CD14-positive monocyte (primary cell): Measurements from ENCODE around the gene ALDH2. TPM values are rescaled to one million over a fixed set of nuclear protein-coding genes. Genes with fewer than 3 reads are reported as not detected.

Experiments used
- DNase-seq, 3 donors: peaks; one replicate each; pipeline ENCODE4 v3.0.0-alpha.2; 2011 to 2022
- H2AFZ ChIP-seq: 2 replicates; pipeline ENCODE4 v1.6.0; 2012; ENCODE audit warnings: mild to moderate bottlenecking, low read depth, low read length, inconsistent platforms; ENCODE audit not compliant: insufficient read depth, poor library complexity, severe bottlenecking
- H3K27ac ChIP-seq, 2 donors: 1 replicate in 1 of 2; 2 replicates in 1 of 2; pipeline ENCODE4 v1.5.1; 2012 to 2013; ENCODE audit warnings: low read length in 2 of 2, control low read depth in 1 of 2, inconsistent platforms in 1 of 2, low read depth in 1 of 2, mild to moderate bottlenecking in 1 of 2
- H3K27me3 ChIP-seq, 2 donors: one replicate each; pipeline versions ENCODE4 v1.6.0 to v1.6.1; 2011 to 2013; ENCODE audit warnings: low read length in 2 of 2; ENCODE audit not compliant: control insufficient read depth in 2 of 2, insufficient read depth in 2 of 2
- H3K36me3 ChIP-seq, 2 donors: replicated peaks in 1 of 2; 1 replicate in 1 of 2; 2 replicates in 1 of 2; pipeline versions ENCODE4 v1.5.1 to v1.6.1; 2012 to 2013; ENCODE audit warnings: low read length in 2 of 2, control low read depth in 1 of 2, inconsistent platforms in 1 of 2, mild to moderate bottlenecking in 1 of 2; ENCODE audit not compliant: insufficient read depth in 2 of 2, control insufficient read depth in 1 of 2
- H3K4me1 ChIP-seq, 2 donors: 1 replicate in 1 of 2; 2 replicates in 1 of 2; pipeline versions ENCODE4 v1.5.1 to v1.6.1; 2012 to 2013; ENCODE audit warnings: low read length in 2 of 2, control low read depth in 1 of 2, inconsistent platforms in 1 of 2, mild to moderate bottlenecking in 1 of 2, moderate library complexity in 1 of 2; ENCODE audit not compliant: insufficient read depth in 2 of 2, control insufficient read depth in 1 of 2
- H3K4me2 ChIP-seq: replicated peaks from 2 replicates; pipeline ENCODE3; 2012; ENCODE audit warnings: low read length, moderate library complexity, mild to moderate bottlenecking; ENCODE audit not compliant: poor library complexity, severe bottlenecking; ENCODE audit errors: extremely low read depth
- H3K4me3 ChIP-seq, 3 experiments: fragments of 200-600 bp in 1 of 3; sonication (generic) in 1 of 3; replicated peaks in 1 of 3; 1 replicate in 2 of 3; 2 replicates in 1 of 3; pipeline ENCODE4 v1.5.1; 2011 to 2013; ENCODE audit warnings: low read length in 3 of 3, mild to moderate bottlenecking in 3 of 3, control low read depth in 2 of 3, low read depth in 2 of 3, inconsistent platforms in 1 of 3, moderate library complexity in 1 of 3
- H3K79me2 ChIP-seq: 2 replicates; pipeline ENCODE4 v1.6.0; 2012; ENCODE audit warnings: mild to moderate bottlenecking, control low read depth, inconsistent platforms, low read length, moderate library complexity; ENCODE audit not compliant: insufficient read depth
- H3K9ac ChIP-seq: 2 replicates; pipeline ENCODE4 v1.6.0; 2017; ENCODE audit warnings: low read length, mild to moderate bottlenecking; ENCODE audit not compliant: insufficient read depth, poor library complexity, severe bottlenecking
- H3K9me3 ChIP-seq, 2 donors: replicated peaks in 1 of 2; 1 replicate in 1 of 2; 2 replicates in 1 of 2; pipeline versions ENCODE4 v1.5.1 to v1.6.1; 2012 to 2013; ENCODE audit warnings: low read length in 2 of 2, control low read depth in 1 of 2; ENCODE audit not compliant: control insufficient read depth in 1 of 2, insufficient read depth in 1 of 2
- H4K20me1 ChIP-seq: 2 replicates; pipeline ENCODE4 v1.6.0; 2012; ENCODE audit warnings: mild to moderate bottlenecking, low read length, control low read depth, moderate library complexity; ENCODE audit not compliant: insufficient read depth
- H3K27ac Mint-ChIP-seq, 7 donors: one replicate each; pipeline ENCODE4 v1.8.0; 2020; ENCODE audit warnings: mild to moderate bottlenecking in 7 of 7, mixed read lengths in 7 of 7, moderate library complexity in 6 of 7, inconsistent platforms in 2 of 7
- H3K27me3 Mint-ChIP-seq, 3 donors: one replicate each; pipeline ENCODE4 v1.8.0; 2021 to 2022; ENCODE audit warnings: low read depth in 3 of 3, mild to moderate bottlenecking in 3 of 3, mixed read lengths in 3 of 3, moderate library complexity in 3 of 3, inconsistent platforms in 1 of 3
- H3K36me3 Mint-ChIP-seq, 2 donors: one replicate each; pipeline ENCODE4 v1.8.0; 2020; ENCODE audit warnings: mixed read lengths in 2 of 2, inconsistent platforms in 1 of 2, mild to moderate bottlenecking in 1 of 2
- H3K4me1 Mint-ChIP-seq: one replicate; pipeline ENCODE4 v1.8.0; 2020; ENCODE audit warnings: mild to moderate bottlenecking, mixed read lengths
- H3K4me3 Mint-ChIP-seq, 2 donors: one replicate each; pipeline ENCODE4 v1.8.0; 2020; ENCODE audit warnings: mild to moderate bottlenecking in 2 of 2, mixed read lengths in 2 of 2, moderate library complexity in 1 of 2
- H3K9me3 Mint-ChIP-seq, 7 donors: one replicate each; pipeline ENCODE4 v1.8.0; 2020 to 2022; ENCODE audit warnings: mixed read lengths in 7 of 7, mild to moderate bottlenecking in 6 of 7, moderate library complexity in 6 of 7, inconsistent platforms in 2 of 7
- WGBS: methylation state at CpG from one replicate; pipeline ENCODE4 v1.1.5; 2013; ENCODE audit warnings: missing lambda C conversion rate; ENCODE audit not compliant: insufficient coverage; 5-methylcytosine and 5-hydroxymethylcytosine counted together
- intact Hi-C, 2 donors: fragments of 100-400 bp; cut with micrococcal nuclease; formaldehyde crosslinking; loops; one replicate each; pipeline versions ENCODE4 v1.15.0 to v1.15.1; 2023
- polyA plus RNA-seq, 3 donors: library from polyadenylated mRNA; depleted of rRNA in 1 of 3; unstranded in 2 of 3; stranded (reverse) in 1 of 3; fragments of 300-500 nt in 2 of 3; fragments of >200 nt in 1 of 3; fragmentation: Illumina TruSeq in 2 of 3; gene quantifications; 1 replicate in 2 of 3; 2 replicates in 1 of 3; pipeline ENCODE4 v1.2.3, GENCODE V29; 2012 to 2021
- TF ChIP-seq, protein P1 (sequence below): fragments of 200-600 bp; IDR thresholded peaks from one replicate; pipeline ENCODE4 v1.8.0; 2022; ENCODE audit warnings: antibody characterized with exemption, mild to moderate bottlenecking

Gene ALDH2
- polyA plus RNA-seq, 3 donors, result 272 to 404 (median 384) TPM

DNA sequence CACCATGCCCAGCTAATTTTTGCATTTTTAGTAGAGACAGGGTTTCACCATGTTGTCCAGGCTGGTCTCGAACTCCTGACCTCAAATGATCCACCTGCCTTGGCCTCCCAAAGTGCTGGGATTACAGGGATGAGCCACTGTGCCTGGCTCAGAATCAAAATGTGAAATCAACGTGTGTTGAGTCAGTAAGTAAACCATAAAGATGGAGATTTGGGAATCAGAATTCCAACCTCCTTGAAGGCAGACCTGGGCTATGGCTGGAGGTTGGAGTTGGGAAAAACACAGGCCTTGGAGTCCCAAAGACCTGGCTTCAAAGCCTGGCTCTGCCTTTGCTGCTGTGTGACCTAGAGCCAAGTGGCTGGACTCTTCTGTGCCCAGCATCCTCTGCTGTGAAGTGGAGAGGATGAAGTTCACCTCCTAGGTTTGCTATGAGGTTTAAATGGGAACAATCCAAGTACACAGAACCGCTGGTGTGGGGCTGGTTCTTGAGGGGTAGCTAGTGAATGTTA, 10.2 kb downstream of the ALDH2 start:
- intact Hi-C loops, result loop anchor here in 1 of 2 donors (5.0 kb wide), 1 partner anchor 65 kb away; the partner anchor contains the start of gene MAPKAPK5

DNA sequence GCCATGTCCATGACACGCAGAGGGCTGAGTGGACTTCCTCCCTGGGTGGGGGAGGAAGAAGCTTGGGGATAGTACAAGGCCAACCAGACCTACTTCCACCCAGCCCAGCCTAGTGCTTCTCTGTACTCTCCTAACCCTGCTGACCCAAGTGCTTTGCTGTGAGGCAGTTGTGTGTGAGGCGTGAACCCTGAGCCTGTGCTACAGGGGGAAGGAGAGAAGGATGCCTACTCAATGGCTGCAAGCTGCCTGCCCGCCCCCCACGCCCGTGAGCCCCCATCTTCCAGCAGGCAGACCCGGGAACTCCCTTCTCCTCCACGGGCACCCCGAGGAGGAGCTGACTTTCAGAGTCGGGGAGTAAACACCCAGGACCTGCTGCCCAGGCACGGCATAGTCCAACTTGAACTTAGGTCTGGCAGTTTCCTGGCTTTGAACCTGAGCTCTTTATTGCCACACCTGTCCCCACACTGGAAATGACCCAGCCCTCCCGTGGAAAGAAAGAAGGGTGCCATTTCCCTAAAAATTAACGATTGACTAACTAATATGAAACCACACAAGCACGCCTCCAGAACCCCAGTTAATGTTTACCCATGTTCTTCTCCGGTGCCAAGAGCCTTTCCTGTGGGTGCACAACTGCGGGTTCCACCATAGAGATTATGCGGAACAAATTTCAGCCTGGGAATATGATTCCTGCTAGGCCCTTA, 10.8 kb downstream of the ALDH2 start:
- H3K4me3 ChIP-seq, result peak overlapping the region in 1 of 3 experiments; percentile 62
- WGBS, result 23% methylated on average over 6 of the region's 16 CpGs
- intact Hi-C loops, result loop anchor here in 1 of 2 donors (5.0 kb wide), 1 partner anchor 65 kb away; the partner anchor contains the start of gene MAPKAPK5
- peak overlapping the region; percentile 45 for H3K4me2 ChIP-seq
- peak overlapping the region; percentile 98 for H3K27ac ChIP-seq
- H2AFZ ChIP-seq, result peak overlapping the region; percentile 64
- peaks cover 12 to 18% of the 10 kb centered on the region in 2 donors for H3K36me3 ChIP-seq
- Mint-ChIP-seq H3K4me3 (peak overlapping the region; percentile 20 to 72), H3K4me1 (peaks cover 81% of the 10 kb centered on the region), H3K36me3 (peaks cover 29 to 61% of the 10 kb centered on the region in 2 donors), H3K27ac (peak overlapping the region; percentile 99 to 100 (median 99)), H3K9me3 (peaks cover 2 to 10% (median 7%) of the 10 kb centered on the region in 7 donors), H3K27me3 (peaks cover 0 to 2% (median 0%) of the 10 kb centered on the region in 3 donors)
- peak; percentile 80 to 89 (median 86) for DNase-seq
- peaks cover 84 to 86% of the 10 kb centered on the region in 2 donors for H3K4me1 ChIP-seq
- H3K9ac ChIP-seq, result peak overlapping the region; percentile 76
- H3K27me3 ChIP-seq, result no peaks in the 10 kb centered on the region
- TF ChIP-seq, protein P1, sequence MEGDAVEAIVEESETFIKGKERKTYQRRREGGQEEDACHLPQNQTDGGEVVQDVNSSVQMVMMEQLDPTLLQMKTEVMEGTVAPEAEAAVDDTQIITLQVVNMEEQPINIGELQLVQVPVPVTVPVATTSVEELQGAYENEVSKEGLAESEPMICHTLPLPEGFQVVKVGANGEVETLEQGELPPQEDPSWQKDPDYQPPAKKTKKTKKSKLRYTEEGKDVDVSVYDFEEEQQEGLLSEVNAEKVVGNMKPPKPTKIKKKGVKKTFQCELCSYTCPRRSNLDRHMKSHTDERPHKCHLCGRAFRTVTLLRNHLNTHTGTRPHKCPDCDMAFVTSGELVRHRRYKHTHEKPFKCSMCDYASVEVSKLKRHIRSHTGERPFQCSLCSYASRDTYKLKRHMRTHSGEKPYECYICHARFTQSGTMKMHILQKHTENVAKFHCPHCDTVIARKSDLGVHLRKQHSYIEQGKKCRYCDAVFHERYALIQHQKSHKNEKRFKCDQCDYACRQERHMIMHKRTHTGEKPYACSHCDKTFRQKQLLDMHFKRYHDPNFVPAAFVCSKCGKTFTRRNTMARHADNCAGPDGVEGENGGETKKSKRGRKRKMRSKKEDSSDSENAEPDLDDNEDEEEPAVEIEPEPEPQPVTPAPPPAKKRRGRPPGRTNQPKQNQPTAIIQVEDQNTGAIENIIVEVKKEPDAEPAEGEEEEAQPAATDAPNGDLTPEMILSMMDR, result no peak
- H3K9me3 ChIP-seq, result peaks cover 0 to 5% of the 10 kb centered on the region in 2 donors
- H3K79me2 ChIP-seq, result peaks cover 86% of the 10 kb centered on the region
- peaks cover 4% of the 10 kb centered on the region for H4K20me1 ChIP-seq

More for the DNA sequence above, 10.2 kb downstream of the ALDH2 start:
- Histone ChIP-seq H3K4me3 (peak overlapping the region in 1 of 3 experiments; percentile 62), H3K9me3 (peaks cover 0 to 5% of the 10 kb centered on the region in 2 donors), H3K36me3 (peaks cover 7 to 12% of the 10 kb centered on the region in 2 donors), H3K4me1 (peaks cover 90 to 92% of the 10 kb centered on the region in 2 donors), H4K20me1 (peaks cover 4% of the 10 kb centered on the region), H3K79me2 (peaks cover 89% of the 10 kb centered on the region), H3K27me3 (no peaks in the 10 kb centered on the region), H3K9ac (peak overlapping the region; percentile 76), H2AFZ (peak overlapping the region; percentile 64), H3K4me2 (peak overlapping the region; percentile 72), H3K27ac (peak overlapping the region; percentile 98)
- peaks cover 27 to 57% of the 10 kb centered on the region in 2 donors for H3K36me3 Mint-ChIP-seq
- TF ChIP-seq, protein P1, result no peak
- peaks cover 2 to 10% (median 7%) of the 10 kb centered on the region in 7 donors for H3K9me3 Mint-ChIP-seq
- 100% methylated on average over 2 of the region's 3 CpGs for WGBS
- H3K27me3 Mint-ChIP-seq, result peaks cover 0 to 2% (median 0%) of the 10 kb centered on the region in 3 donors
- DNase-seq, result no peak
- H3K4me1 Mint-ChIP-seq, result peaks cover 86% of the 10 kb centered on the region
- peak overlapping the region; percentile 99 to 100 (median 99) for H3K27ac Mint-ChIP-seq
- peak overlapping the region; percentile 20 to 48 for H3K4me3 Mint-ChIP-seq
